ENCODE measurements around the gene ARHGAP26. TPM values are rescaled to one million over a fixed set of nuclear protein-coding genes. Genes with fewer than 3 reads are reported as not detected.

Gene ARHGAP26
- total and polyA plus RNA-seq, 2 of the 4 experiments (the other 2 are of a cell fraction): 0.54 to 0.56 TPM

DNA sequence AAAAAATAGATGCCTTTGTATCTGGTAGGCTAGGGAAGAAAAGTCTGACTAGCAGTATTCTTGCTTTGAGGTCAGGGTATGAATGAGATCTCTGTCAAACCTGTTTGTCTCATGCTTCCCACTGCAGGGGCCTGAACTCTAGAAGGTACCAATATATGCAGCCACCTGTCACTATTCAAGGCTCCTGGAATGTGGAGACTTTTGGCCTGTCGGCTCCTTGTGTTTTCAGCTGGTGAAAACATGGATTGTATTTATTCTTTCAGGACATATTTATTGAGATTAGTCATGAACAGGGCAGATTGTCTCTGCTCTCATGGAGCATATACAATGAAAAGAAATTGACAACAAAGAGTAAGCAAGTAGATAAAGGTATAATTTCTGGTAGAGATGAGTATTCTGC lies 255.8 kb downstream of the ARHGAP26 start:
- Histone ChIP-seq H3K4ac (ENCODE audit: low read depth, low read length) (no peak overlapping the region), H3K18ac (ENCODE audit: low read depth, low read length) (no peak overlapping the region), H2BK20ac (ENCODE audit: low read depth, low read length) (no peak overlapping the region), H3K23ac (ENCODE audit: low read depth, low read length) (no peak overlapping the region), H2AK5ac (ENCODE audit: low read depth, low read length) (no peak overlapping the region), H3K27me3 (ENCODE audit: control insufficient read depth, insufficient read depth, low read length) (peaks cover 2% of the 10 kb centered on the region), H2AFZ (replicated peaks; ENCODE audit: low read length, poor library complexity) (no peak overlapping the region), H2BK15ac (ENCODE audit: low read depth, low read length) (0 out of 3 replicates have a peak overlapping the region, but pooled peaks have one; percentile 49), H3K9me3 (ENCODE audit: control insufficient read depth, insufficient read depth, low read length) (no peaks in the 10 kb centered on the region), H4K20me1 (ENCODE audit: insufficient read depth, low read length) (no peaks in the 10 kb centered on the region), H2BK120ac (ENCODE audit: low read depth, low read length) (no peak overlapping the region), H3K9ac (ENCODE audit: low read depth, low read length) (no peak overlapping the region), H3K9me1 (ENCODE audit: insufficient read depth, low read length) (peaks cover 3% of the 10 kb centered on the region; the same call in 1 of the 2 replicates), H4K8ac (ENCODE audit: low read depth in 2 of 2, low read length in 2 of 2) (no peak overlapping the region), H2BK5ac (ENCODE audit: low read depth, low read length, poor library complexity, severe bottlenecking) (no peak overlapping the region), H3K14ac (replicated peaks; ENCODE audit: low read depth, low read length) (no peak overlapping the region), H3K79me1 (ENCODE audit: low read depth in 1 of 2, low read length in 2 of 2) (no peaks in the 10 kb centered on the region), H3K36me3 (ENCODE audit: control insufficient read depth, insufficient read depth, low read length) (no peaks in the 10 kb centered on the region), H3K4me1 (ENCODE audit: control insufficient read depth, insufficient read depth, low read length) (peaks cover 18% of the 10 kb centered on the region), H3K4me2 (ENCODE audit: low read depth, low read length) (no peak overlapping the region), H3K4me3 (ENCODE audit: insufficient read depth, low read depth, low read length) (no peak overlapping the region), H2AK9ac (replicated peaks; ENCODE audit: low read depth, low read length, poor library complexity) (no peak overlapping the region), H4K91ac (ENCODE audit: insufficient read depth, low read depth, low read length) (no peak overlapping the region), H3K27ac (ENCODE audit: insufficient read depth, low read length) (no peak overlapping the region), H3K56ac (ENCODE audit: extremely low read depth, insufficient read depth, low read length) (no peak overlapping the region), H4K5ac (ENCODE audit: low read depth, low read length) (no peak overlapping the region)
- dilution Hi-C loops (cut with HindIII; ENCODE audit: low sequenced_read_pairs, unreplicated experiment) (no loop called here), in situ Hi-C loops (cut with MboI; ENCODE audit: low sequenced_read_pairs) (no loop called here), intact Hi-C loops (cut with micrococcal nuclease) (loop anchor here (5.0 to 10.0 kb wide), 2 partner anchors 36 to 149 kb away; no protein-coding TSS in a partner anchor)
- ChIA-PET CTCF (no interaction called here), POLR2A (ENCODE audit: unreplicated experiment) (no interaction called here)
- no TSS peak for BruUV-seq (replicated peaks)
- ATAC-seq (ENCODE audit: low read depth): peak; percentile 46
- TF ChIP-seq RCOR1 (IDR thresholded peaks at IDR 0.05; ENCODE audit: insufficient replicate concordance, low read length): peak; percentile 46
- no peak for TF ChIP-seq SMC3 (IDR thresholded peaks at IDR 0.05; ENCODE audit: low read depth, low read length)
- WGBS, 2 experiments (ENCODE audit: extremely low coverage in 2 of 2, insufficient read length in 1 of 2): no CpG with 5 or more reads among the region's 1 CpG
- peak; percentile 67 for DNase-seq
